ENCODE results near the gene OR8D2.

- no peak for TF ChIP-seq YY1 (IDR thresholded peaks at IDR 0.05; ENCODE audit: low read depth, low read length)
- TF ChIP-seq, protein P1, sequence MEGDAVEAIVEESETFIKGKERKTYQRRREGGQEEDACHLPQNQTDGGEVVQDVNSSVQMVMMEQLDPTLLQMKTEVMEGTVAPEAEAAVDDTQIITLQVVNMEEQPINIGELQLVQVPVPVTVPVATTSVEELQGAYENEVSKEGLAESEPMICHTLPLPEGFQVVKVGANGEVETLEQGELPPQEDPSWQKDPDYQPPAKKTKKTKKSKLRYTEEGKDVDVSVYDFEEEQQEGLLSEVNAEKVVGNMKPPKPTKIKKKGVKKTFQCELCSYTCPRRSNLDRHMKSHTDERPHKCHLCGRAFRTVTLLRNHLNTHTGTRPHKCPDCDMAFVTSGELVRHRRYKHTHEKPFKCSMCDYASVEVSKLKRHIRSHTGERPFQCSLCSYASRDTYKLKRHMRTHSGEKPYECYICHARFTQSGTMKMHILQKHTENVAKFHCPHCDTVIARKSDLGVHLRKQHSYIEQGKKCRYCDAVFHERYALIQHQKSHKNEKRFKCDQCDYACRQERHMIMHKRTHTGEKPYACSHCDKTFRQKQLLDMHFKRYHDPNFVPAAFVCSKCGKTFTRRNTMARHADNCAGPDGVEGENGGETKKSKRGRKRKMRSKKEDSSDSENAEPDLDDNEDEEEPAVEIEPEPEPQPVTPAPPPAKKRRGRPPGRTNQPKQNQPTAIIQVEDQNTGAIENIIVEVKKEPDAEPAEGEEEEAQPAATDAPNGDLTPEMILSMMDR (IDR thresholded peaks at IDR 0.05 in 2 of 3, conservative IDR thresholded peaks at IDR 0.05 in 1 of 3; ENCODE audit: control insufficient read depth in 2 of 3, extremely low read depth in 1 of 3, insufficient read depth in 1 of 3, low read depth in 3 of 3, low read length in 3 of 3) = no peak
Measured at GRCh38 chr11:124327775-124328174, 7.8 kb upstream of the OR8D2 start.

Data from GM12878 (cell line).